ENCODE measurements around the gene LLGL2.

LLGL2 gene

DNA sequence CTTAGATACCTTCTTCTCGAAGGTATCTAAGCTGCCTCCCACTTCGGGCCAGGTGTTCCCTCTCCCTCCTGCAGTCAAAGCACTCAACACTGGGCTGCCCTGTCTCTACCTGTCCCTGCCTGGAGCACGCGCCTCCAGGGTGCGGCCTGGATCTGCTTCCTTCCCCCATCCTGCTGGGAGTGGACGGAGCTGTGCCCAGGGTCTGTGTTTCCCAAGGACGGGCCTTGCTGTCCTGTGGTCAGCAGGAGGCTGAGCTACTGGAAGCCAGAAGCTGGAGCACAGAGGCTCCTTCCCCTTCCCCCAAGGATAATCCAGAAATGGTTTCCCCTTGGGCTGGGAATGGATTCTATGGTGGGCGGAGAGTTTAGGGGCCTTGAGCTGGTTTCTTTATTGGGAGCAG lies 16.7 kb downstream of the LLGL2 start:
- TF ChIP-seq FOXP2 (optimal IDR thresholded peaks at IDR 0.05; ENCODE audit: borderline replicate concordance, extremely low read depth, extremely low read length, insufficient read depth) (no peak), TAF1 (IDR thresholded peaks at IDR 0.05; ENCODE audit: borderline replicate concordance, insufficient read depth, low read length) (no peak), POLR2AphosphoS5 (IDR thresholded peaks at IDR 0.05; ENCODE audit: low read depth, low read length) (no peak), SIN3A (IDR thresholded peaks at IDR 0.05; ENCODE audit: borderline replicate concordance, insufficient read depth, low read length) (no peak)
- TF ChIP-seq, protein P1, sequence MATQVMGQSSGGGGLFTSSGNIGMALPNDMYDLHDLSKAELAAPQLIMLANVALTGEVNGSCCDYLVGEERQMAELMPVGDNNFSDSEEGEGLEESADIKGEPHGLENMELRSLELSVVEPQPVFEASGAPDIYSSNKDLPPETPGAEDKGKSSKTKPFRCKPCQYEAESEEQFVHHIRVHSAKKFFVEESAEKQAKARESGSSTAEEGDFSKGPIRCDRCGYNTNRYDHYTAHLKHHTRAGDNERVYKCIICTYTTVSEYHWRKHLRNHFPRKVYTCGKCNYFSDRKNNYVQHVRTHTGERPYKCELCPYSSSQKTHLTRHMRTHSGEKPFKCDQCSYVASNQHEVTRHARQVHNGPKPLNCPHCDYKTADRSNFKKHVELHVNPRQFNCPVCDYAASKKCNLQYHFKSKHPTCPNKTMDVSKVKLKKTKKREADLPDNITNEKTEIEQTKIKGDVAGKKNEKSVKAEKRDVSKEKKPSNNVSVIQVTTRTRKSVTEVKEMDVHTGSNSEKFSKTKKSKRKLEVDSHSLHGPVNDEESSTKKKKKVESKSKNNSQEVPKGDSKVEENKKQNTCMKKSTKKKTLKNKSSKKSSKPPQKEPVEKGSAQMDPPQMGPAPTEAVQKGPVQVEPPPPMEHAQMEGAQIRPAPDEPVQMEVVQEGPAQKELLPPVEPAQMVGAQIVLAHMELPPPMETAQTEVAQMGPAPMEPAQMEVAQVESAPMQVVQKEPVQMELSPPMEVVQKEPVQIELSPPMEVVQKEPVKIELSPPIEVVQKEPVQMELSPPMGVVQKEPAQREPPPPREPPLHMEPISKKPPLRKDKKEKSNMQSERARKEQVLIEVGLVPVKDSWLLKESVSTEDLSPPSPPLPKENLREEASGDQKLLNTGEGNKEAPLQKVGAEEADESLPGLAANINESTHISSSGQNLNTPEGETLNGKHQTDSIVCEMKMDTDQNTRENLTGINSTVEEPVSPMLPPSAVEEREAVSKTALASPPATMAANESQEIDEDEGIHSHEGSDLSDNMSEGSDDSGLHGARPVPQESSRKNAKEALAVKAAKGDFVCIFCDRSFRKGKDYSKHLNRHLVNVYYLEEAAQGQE (IDR thresholded peaks at IDR 0.05; ENCODE audit: insufficient read depth in 1 of 2, low read depth in 2 of 2, low read length in 2 of 2), result no peak

DNA sequence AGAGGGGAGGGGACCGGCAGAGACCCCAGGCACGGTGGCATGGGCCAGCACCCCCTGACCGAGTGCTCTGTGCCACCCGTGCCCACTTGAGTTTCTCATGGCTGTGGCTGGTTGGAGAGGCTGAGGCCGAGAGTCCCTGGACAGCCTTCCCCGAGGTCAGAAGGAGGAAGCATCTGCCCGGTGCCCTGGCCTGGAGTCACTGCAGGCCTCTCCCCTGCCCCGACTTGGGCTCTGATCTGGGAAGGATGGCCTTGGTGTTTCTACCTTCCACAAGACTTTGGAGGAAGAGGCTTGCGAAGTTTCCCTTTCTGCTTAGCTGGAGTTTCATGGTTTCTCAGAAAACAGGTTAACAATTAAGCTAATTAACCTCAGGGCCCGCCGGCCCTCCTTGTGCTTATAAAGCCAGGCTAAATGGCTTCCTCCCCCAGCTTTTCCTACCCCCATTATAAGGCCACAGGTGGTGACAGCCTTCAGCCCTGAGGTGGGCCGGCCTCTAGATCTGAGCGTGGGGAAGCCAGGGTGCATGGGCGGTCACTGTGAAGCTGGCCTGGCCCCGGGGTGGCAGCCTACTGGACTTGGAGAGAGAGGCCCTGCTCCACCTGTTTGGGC lies 17.3 kb downstream of the LLGL2 start:
- TF ChIP-seq SIN3A (IDR thresholded peaks at IDR 0.05; ENCODE audit: borderline replicate concordance, insufficient read depth, low read length) (no peak), FOXP2 (optimal IDR thresholded peaks at IDR 0.05; ENCODE audit: borderline replicate concordance, extremely low read depth, extremely low read length, insufficient read depth) (no peak), TAF1 (IDR thresholded peaks at IDR 0.05; ENCODE audit: borderline replicate concordance, insufficient read depth, low read length) (no peak), POLR2AphosphoS5 (IDR thresholded peaks at IDR 0.05; ENCODE audit: low read depth, low read length) (no peak)
- TF ChIP-seq, protein P1 (IDR thresholded peaks at IDR 0.05; ENCODE audit: insufficient read depth in 1 of 2, low read depth in 2 of 2, low read length in 2 of 2), result no peak

DNA sequence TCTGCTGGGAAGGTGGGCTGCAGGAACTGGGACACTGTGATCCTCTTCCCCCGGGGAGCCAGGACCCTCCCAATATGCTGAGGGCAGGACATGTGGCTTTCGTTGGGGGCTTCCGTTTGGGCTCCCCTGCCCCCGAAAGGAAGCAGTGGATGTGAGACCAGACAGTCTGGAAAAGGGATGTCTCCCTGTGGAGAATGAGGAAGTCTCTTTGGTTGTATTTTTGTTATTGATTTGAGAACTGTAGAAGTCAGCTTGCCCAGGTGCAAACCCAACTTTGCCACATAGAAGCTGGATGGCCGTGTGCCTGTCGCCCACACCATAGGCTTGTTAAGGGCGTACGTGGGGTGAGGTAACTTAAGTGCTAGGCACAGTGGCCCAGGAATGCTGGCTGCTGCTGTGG lies 18.8 kb downstream of the LLGL2 start:
- TF ChIP-seq POLR2AphosphoS5 (IDR thresholded peaks at IDR 0.05; ENCODE audit: low read depth, low read length), result no peak
- TF ChIP-seq, protein P1 (IDR thresholded peaks at IDR 0.05; ENCODE audit: insufficient read depth in 1 of 2, low read depth in 2 of 2, low read length in 2 of 2), result no peak

DNA sequence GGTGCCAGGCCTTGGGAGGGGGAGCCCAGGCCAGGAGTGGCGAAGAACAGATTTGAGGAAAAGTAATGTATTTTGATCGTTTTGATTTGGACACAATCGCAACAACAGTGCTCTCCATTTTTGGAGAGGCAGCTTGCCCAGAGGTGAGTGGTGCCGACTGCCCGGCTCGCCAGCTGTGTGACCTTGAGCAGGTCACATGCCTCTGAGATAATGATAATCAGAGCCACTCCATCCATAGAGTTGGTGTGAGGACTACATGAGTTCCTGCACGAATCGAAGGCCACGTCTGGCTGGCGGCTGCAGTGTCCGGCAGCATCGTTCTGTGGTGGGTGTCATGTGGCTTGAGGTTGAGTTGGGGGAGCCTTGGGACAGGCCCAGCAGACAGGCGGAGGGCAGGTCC lies 20.7 kb downstream of the LLGL2 start:
- no peak for TF ChIP-seq TAF1 (IDR thresholded peaks at IDR 0.05; ENCODE audit: borderline replicate concordance, insufficient read depth, low read length)
- TF ChIP-seq SIN3A (IDR thresholded peaks at IDR 0.05; ENCODE audit: borderline replicate concordance, insufficient read depth, low read length), result no peak
- TF ChIP-seq, protein P1 (IDR thresholded peaks at IDR 0.05; ENCODE audit: insufficient read depth in 1 of 2, low read depth in 2 of 2, low read length in 2 of 2), result no peak
- TF ChIP-seq POLR2AphosphoS5 (IDR thresholded peaks at IDR 0.05; ENCODE audit: low read depth, low read length), result no peak
- TF ChIP-seq FOXP2 (optimal IDR thresholded peaks at IDR 0.05; ENCODE audit: borderline replicate concordance, extremely low read depth, extremely low read length, insufficient read depth), result no peak

DNA sequence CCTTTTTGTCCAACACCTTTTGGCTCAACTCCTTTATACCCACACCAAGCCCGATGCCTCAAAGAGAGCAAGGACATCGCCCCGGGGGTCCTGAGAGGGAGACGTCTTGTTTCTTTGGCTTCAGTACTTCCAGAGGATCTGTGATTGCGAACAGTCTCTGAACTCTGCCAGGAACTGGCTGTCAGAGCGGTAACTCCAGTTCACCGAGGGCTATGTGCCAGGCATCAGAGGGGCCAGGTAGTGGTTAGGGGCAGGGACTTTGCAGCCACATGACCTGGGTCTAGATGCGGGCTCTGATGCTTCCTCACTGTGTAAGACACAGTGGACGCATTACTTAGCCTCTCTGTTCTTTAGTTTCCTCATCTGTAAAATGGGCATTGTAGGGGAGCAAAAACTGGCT lies 21.6 kb downstream of the LLGL2 start:
- no peak for TF ChIP-seq SIN3A (IDR thresholded peaks at IDR 0.05; ENCODE audit: borderline replicate concordance, insufficient read depth, low read length)
- no peak for TF ChIP-seq TAF1 (IDR thresholded peaks at IDR 0.05; ENCODE audit: borderline replicate concordance, insufficient read depth, low read length)
- TF ChIP-seq, protein P1 (IDR thresholded peaks at IDR 0.05; ENCODE audit: insufficient read depth in 1 of 2, low read depth in 2 of 2, low read length in 2 of 2), result no peak
- TF ChIP-seq POLR2AphosphoS5 (IDR thresholded peaks at IDR 0.05; ENCODE audit: low read depth, low read length), result no peak
- no peak for TF ChIP-seq FOXP2 (optimal IDR thresholded peaks at IDR 0.05; ENCODE audit: borderline replicate concordance, extremely low read depth, extremely low read length, insufficient read depth)

Measured in PFSK-1 (cell line).